T-cell (primary cell): Measurements from ENCODE around the gene ZNF710. TPM values are rescaled to one million over a fixed set of nuclear protein-coding genes. Genes with fewer than 3 reads are reported as not detected.

Source experiments
- ATAC-seq, 4 experiments: fragments of 200-7000 bp in 3 of 4; fragments of 150-1000 bp in 1 of 4; cut with Tn5 transposase; replicated peaks in 1 of 4; 1 replicate in 3 of 4; 2 replicates in 1 of 4; pipeline ENCODE4 v1.10.0; 2021; ENCODE audit warnings: moderate library complexity in 3 of 4, mild to moderate bottlenecking in 2 of 4, moderate number of reproducible peaks in 1 of 4
- CTCF ChIA-PET, 2 donors: fragments of 300-600 bp; sonication (Branson Sonifier 250); formaldehyde crosslinking; loops; one replicate each; lab custom pipeline; 2022; ENCODE audit warnings: antibody characterized with exemption in 2 of 2; lab: Charles Lee
- POLR2A ChIA-PET, 2 donors: fragments of 300-600 bp; sonication (Branson Sonifier 250); formaldehyde crosslinking; loops; one replicate each; lab custom pipeline; 2022; ENCODE audit warnings: antibody characterized with exemption in 2 of 2; lab: Charles Lee
- DNase-seq, 35 experiments: peaks; one replicate each; pipeline versions ENCODE4 v3.0.0 to v3.0.0-alpha.2; 2013 to 2023
- H3K27ac ChIP-seq: one replicate; pipeline ENCODE4 v1.5.1; 2013; ENCODE audit warnings: low read length
- H3K27me3 ChIP-seq, 2 experiments: replicated peaks in 1 of 2; 1 replicate in 1 of 2; 2 replicates in 1 of 2; pipeline versions ENCODE4 v1.6.1 to v1.7.0; 2013; ENCODE audit warnings: low read length in 1 of 2, mixed read lengths in 1 of 2; ENCODE audit not compliant: control insufficient read depth in 2 of 2, insufficient read depth in 2 of 2; ENCODE audit errors: extremely low read depth in 1 of 2
- H3K36me3 ChIP-seq, 2 donors: 1 replicate in 1 of 2; 2 replicates in 1 of 2; pipeline versions ENCODE4 v1.6.1 to v1.7.0; 2013; ENCODE audit warnings: low read length in 1 of 2; ENCODE audit not compliant: control insufficient read depth in 2 of 2, insufficient read depth in 1 of 2; ENCODE audit errors: extremely low read depth in 1 of 2
- H3K4me1 ChIP-seq, 2 experiments: 1 replicate in 1 of 2; 2 replicates in 1 of 2; pipeline versions ENCODE4 v1.6.1 to v1.7.0; 2013; ENCODE audit warnings: low read length in 2 of 2, mixed read lengths in 1 of 2; ENCODE audit not compliant: insufficient read depth in 2 of 2, control insufficient read depth in 1 of 2; ENCODE audit errors: extremely low read depth in 1 of 2
- H3K4me3 ChIP-seq, 2 donors: 1 replicate in 1 of 2; 2 replicates in 1 of 2; pipeline versions ENCODE4 v1.5.1 to v1.7.0; 2013; ENCODE audit warnings: mild to moderate bottlenecking in 2 of 2, low read length in 1 of 2, moderate library complexity in 1 of 2; ENCODE audit not compliant: control insufficient read depth in 1 of 2; ENCODE audit errors: extremely low read depth in 1 of 2
- H3K9me3 ChIP-seq: 2 replicates; pipeline ENCODE4 v1.7.0; 2013
- H3K27ac Mint-ChIP-seq, 2 donors: one replicate each; pipeline ENCODE4 v1.8.0; 2020 to 2021; ENCODE audit warnings: mild to moderate bottlenecking in 2 of 2, mixed read lengths in 2 of 2
- H3K27me3 Mint-ChIP-seq, 2 donors: one replicate each; pipeline ENCODE4 v1.8.0; 2021 to 2022; ENCODE audit warnings: mixed read lengths in 2 of 2
- H3K36me3 Mint-ChIP-seq: one replicate; pipeline ENCODE4 v1.8.0; 2021; ENCODE audit warnings: mixed read lengths
- H3K4me1 Mint-ChIP-seq, 3 donors: one replicate each; pipeline ENCODE4 v1.8.0; 2020 to 2022; ENCODE audit warnings: mixed read lengths in 3 of 3, mild to moderate bottlenecking in 1 of 3
- H3K4me3 Mint-ChIP-seq, 3 donors: one replicate each; pipeline ENCODE4 v1.8.0; 2020 to 2022; ENCODE audit warnings: mild to moderate bottlenecking in 3 of 3, mixed read lengths in 3 of 3, moderate library complexity in 3 of 3
- H3K9me3 Mint-ChIP-seq, 3 donors: one replicate each; pipeline ENCODE4 v1.8.0; 2020 to 2022; ENCODE audit warnings: mixed read lengths in 3 of 3
- WGBS: methylation state at CpG from one replicate; pipeline ENCODE4 v1.1.5; 2013; ENCODE audit warnings: missing lambda C conversion rate; ENCODE audit not compliant: insufficient coverage; 5-methylcytosine and 5-hydroxymethylcytosine counted together
- total RNA-seq, 35 experiments: library from RNA in 6 of 35; stranded (reverse) in 6 of 35; fragments of 120-200 nt in 1 of 35; gene quantifications; one replicate each; pipeline versions ENCODE4 v1.2.1 to v1.2.4 and lab custom pipeline; 2013 to 2026

Gene ZNF710
- total RNA-seq, 5 donors from 2014 or later (not counting 1 experiment from before 2014, with no cell fraction given), result 11.8 to 21.2 (median 17.7) TPM

DNA sequence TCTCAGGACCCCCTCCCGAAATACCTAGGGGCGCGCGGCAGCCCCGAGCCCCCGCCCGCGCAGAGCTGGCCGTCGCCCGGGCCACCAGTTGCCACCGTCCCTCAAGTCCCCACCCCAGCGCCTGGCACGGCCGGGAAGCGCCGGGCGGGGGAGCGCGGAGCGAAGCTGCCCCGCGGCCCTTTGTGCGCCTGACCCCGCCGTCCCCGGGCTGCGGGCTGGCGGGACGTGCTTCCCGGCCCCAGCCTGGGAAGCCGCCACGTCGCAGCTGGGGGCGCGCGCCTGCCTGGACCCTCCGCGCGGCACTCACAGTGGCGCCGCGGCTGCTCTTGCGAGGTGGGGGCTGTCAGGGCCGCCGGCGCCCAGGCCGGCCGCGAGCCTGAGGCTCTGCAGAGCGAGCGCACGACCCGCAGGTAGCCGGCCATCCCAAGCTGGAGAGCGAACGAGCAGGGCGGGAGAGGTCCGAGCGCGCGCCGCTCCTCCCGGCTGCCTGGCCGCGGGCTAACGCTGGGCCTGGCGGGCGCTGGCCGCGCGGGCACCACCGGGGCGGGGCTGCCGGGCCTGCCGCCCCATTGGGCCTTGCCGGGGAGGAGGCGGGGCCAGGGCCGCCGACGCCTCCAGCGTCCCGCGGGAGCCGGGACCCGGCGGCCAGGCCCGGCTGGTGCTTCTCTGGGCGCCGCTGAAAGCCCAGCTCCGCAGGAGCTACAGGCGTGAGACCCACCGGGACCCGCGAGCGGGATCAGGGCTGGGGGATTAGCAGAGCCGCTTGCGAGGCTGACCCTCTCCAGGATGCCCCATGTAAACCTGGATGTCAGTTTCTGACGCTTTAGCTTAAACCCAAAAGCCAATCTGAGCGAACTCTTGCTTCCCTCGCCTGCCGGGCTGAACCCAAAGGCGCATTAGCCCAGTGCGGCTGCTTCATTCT is 101.1 kb downstream of the ZNF710 start, which contains the start of gene IDH2:
Gene IDH2 (minus strand): TSS at position 500 of the 922 bp plus-strand sequence. CDS start 78 bp downstream, at position 422.
- POLR2A ChIA-PET, result interaction anchor here (0.5 to 0.6 kb wide), 4 partner anchors 10 to 404 kb away, joined by 3 to 11 read pairs (median 4); partner anchors contain the start of gene ZNF710 (in 1 of the 2)
- H3K4me3 ChIP-seq, result peak within 1 kb of the TSS; percentile 68 to 70

GRCh38 chr15:90103701-90104329 is 102.7 kb downstream of the ZNF710 start:
- H3K36me3 ChIP-seq, result no peaks in the 10 kb centered on the region
- peaks cover 34 to 38% (median 35%) of the 10 kb centered on the region in 3 donors for H3K4me1 Mint-ChIP-seq
- no peak overlapping the region for H3K4me3 ChIP-seq
- DNase-seq (no peak), ATAC-seq (no peak)
- WGBS, result 100% methylated on average over 2 of the region's 5 CpGs
- CTCF ChIA-PET, result interaction anchor here in 1 of 2 donors (0.6 kb wide), 1 partner anchor 551 kb away, joined by 4 read pairs; no protein-coding TSS in a partner anchor
- H3K27ac ChIP-seq, result no peak overlapping the region
- no peaks in the 10 kb centered on the region for H3K9me3 ChIP-seq
- H3K9me3 Mint-ChIP-seq, result no peaks in the 10 kb centered on the region
- peaks cover 20 to 36% of the 10 kb centered on the region in 2 experiments for H3K4me1 ChIP-seq
- no peaks in the 10 kb centered on the region for H3K27me3 Mint-ChIP-seq
- no peaks in the 10 kb centered on the region for H3K36me3 Mint-ChIP-seq
- H3K27me3 ChIP-seq, result peaks cover 0 to 7% of the 10 kb centered on the region in 2 experiments
- H3K4me3 Mint-ChIP-seq, result peak overlapping the region; percentile 72 to 87 (median 81)
- POLR2A ChIA-PET, result no interaction called here
- peak overlapping the region in 1 of 2 donors; percentile 82 for H3K27ac Mint-ChIP-seq

More for the DNA sequence above, 101.1 kb downstream of the ZNF710 start, which contains the start of gene IDH2:
- Mint-ChIP-seq H3K36me3 (no peaks in the 10 kb centered on the region), H3K4me1 (peaks cover 50 to 54% (median 51%) of the 10 kb centered on the region in 3 donors), H3K9me3 (no peaks in the 10 kb centered on the region), H3K4me3 (peak within 1 kb of the TSS; percentile 82 to 87 (median 84)), H3K27me3 (no peaks in the 10 kb centered on the region), H3K27ac (peak within 1 kb of the TSS; percentile 100)
- Histone ChIP-seq H3K9me3 (no peaks in the 10 kb centered on the region), H3K27ac (peak within 1 kb of the TSS; percentile 91), H3K4me1 (peaks cover 31 to 48% of the 10 kb centered on the region in 2 experiments), H3K36me3 (no peaks in the 10 kb centered on the region), H3K27me3 (peaks cover 0 to 7% of the 10 kb centered on the region in 2 experiments)
- ATAC-seq (peak; percentile 82 to 86 (median 85)), DNase-seq (peak; percentile 26 to 85 (median 57))
- under 1% methylated on average over 101 of the region's 104 CpGs for WGBS
- CTCF ChIA-PET, result interaction anchor here in 1 of 2 donors (1.1 kb wide), 1 partner anchor 31 kb away, joined by 3 read pairs; no protein-coding TSS in a partner anchor

DNA sequence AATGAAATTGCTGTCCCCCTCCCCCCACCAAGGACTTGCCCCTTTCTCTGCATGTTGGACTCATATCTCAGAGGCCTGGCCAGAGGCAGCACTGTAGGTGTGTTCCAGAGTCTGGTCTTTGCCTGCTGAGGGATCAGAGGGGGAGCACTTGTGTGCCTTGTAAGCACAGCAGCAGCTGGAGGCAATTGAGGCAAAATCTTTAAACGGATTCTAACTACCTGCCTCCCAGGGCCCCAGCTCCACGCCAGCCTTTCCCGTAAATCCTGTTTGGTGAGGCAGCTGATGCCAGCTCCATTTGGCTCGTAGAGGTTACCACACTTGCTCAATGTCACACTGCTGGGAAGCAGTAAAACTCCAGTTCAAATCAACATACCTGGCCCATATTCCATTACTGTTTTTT is 103.4 kb downstream of the ZNF710 start:
- no peaks in the 10 kb centered on the region for H3K36me3 ChIP-seq
- H3K4me3 ChIP-seq, result no peak overlapping the region
- Mint-ChIP-seq H3K27ac (no peak overlapping the region), H3K27me3 (no peaks in the 10 kb centered on the region), H3K9me3 (no peaks in the 10 kb centered on the region), H3K36me3 (no peaks in the 10 kb centered on the region), H3K4me1 (peaks cover 27 to 31% (median 28%) of the 10 kb centered on the region in 3 donors), H3K4me3 (no peak overlapping the region)
- peaks cover 12 to 28% of the 10 kb centered on the region in 2 experiments for H3K4me1 ChIP-seq
- H3K9me3 ChIP-seq, result no peaks in the 10 kb centered on the region
- ATAC-seq (no peak), DNase-seq (no peak)
- POLR2A ChIA-PET, result no interaction called here
- H3K27ac ChIP-seq, result no peak overlapping the region
- H3K27me3 ChIP-seq, result peaks cover 0 to 7% of the 10 kb centered on the region in 2 experiments
- 89% methylated on average over 4 of the region's 4 CpGs for WGBS
- CTCF ChIA-PET, result no interaction called here

- Mint-ChIP-seq H3K27ac (no peak overlapping the region), H3K27me3 (peaks cover 0 to 3% of the 10 kb centered on the region in 2 donors), H3K4me1 (peaks cover 17 to 21% (median 18%) of the 10 kb centered on the region in 3 donors), H3K4me3 (no peak overlapping the region), H3K36me3 (no peaks in the 10 kb centered on the region), H3K9me3 (no peaks in the 10 kb centered on the region)
- no peak for DNase-seq
- Histone ChIP-seq H3K27ac (no peak overlapping the region), H3K27me3 (peaks cover 0 to 7% of the 10 kb centered on the region in 2 experiments), H3K9me3 (no peaks in the 10 kb centered on the region), H3K4me3 (no peak overlapping the region), H3K36me3 (no peaks in the 10 kb centered on the region), H3K4me1 (peaks cover 6 to 19% of the 10 kb centered on the region in 2 experiments)
- POLR2A ChIA-PET, result no interaction called here
- ATAC-seq, result no peak
- CTCF ChIA-PET, result no interaction called here
- WGBS, result 88% methylated on average over 5 of the region's 7 CpGs
Measured at GRCh38 chr15:90105521-90105920, 104.4 kb downstream of the ZNF710 start.

- WGBS, result 89% methylated on average over 4 of the region's 7 CpGs
- peaks cover 0 to 7% of the 10 kb centered on the region in 2 experiments for H3K27me3 ChIP-seq
- H3K36me3 Mint-ChIP-seq, result no peaks in the 10 kb centered on the region
- H3K4me1 ChIP-seq, result peaks cover 0 to 8% of the 10 kb centered on the region in 2 experiments
- H3K27me3 Mint-ChIP-seq, result peaks cover 0 to 3% of the 10 kb centered on the region in 2 donors
- POLR2A ChIA-PET, result interaction anchor here in 1 of 2 donors (0.6 kb wide), 1 partner anchor 16 kb away, joined by 3 read pairs; no protein-coding TSS in a partner anchor
- ATAC-seq, result no peak
- no peak overlapping the region for H3K27ac ChIP-seq
- H3K9me3 Mint-ChIP-seq, result no peaks in the 10 kb centered on the region
- CTCF ChIA-PET, result interaction anchor here (0.6 to 0.8 kb wide), 2 partner anchors 34 to 110 kb away, joined by 3 to 6 read pairs; no protein-coding TSS in a partner anchor
- H3K4me3 ChIP-seq, result no peak overlapping the region
- no peak overlapping the region for H3K4me3 Mint-ChIP-seq
- no peak overlapping the region for H3K27ac Mint-ChIP-seq
- DNase-seq, result no peak
- peaks cover 8 to 10% (median 8%) of the 10 kb centered on the region in 3 donors for H3K4me1 Mint-ChIP-seq
- no peaks in the 10 kb centered on the region for H3K9me3 ChIP-seq
- no peaks in the 10 kb centered on the region for H3K36me3 ChIP-seq
Measured at GRCh38 chr15:90106522-90107117, 105.5 kb downstream of the ZNF710 start.
